ENCODE measurements around the gene MIOS.

- TF ChIP-seq CTCF (IDR thresholded peaks at IDR 0.05 in 8 of 11, conservative IDR thresholded peaks at IDR 0.05 in 3 of 11) (no peak), POLR2A (IDR thresholded peaks at IDR 0.05) (no peak), POLR2AphosphoS5 (IDR thresholded peaks at IDR 0.05) (no peak)
These were observed 44.3 kb upstream of the MIOS start for GRCh38 chr7:7522421-7522820.
